Stimulated activated CD8-positive, alpha-beta memory T cell treated with anti-CD3 and anti-CD28 coated beads, Interleukin-12 subunit alpha, Interleukin-12 subunit beta, amount 100 ng/mL, for 4 hours (primary cell): ENCODE data around the gene CARS1.

Experiments
- DNase-seq: peaks from one replicate; pipeline ENCODE4 v3.0.0-alpha.2; 2020; ENCODE audit warnings: low read depth

The CARS1 gene

DNA sequence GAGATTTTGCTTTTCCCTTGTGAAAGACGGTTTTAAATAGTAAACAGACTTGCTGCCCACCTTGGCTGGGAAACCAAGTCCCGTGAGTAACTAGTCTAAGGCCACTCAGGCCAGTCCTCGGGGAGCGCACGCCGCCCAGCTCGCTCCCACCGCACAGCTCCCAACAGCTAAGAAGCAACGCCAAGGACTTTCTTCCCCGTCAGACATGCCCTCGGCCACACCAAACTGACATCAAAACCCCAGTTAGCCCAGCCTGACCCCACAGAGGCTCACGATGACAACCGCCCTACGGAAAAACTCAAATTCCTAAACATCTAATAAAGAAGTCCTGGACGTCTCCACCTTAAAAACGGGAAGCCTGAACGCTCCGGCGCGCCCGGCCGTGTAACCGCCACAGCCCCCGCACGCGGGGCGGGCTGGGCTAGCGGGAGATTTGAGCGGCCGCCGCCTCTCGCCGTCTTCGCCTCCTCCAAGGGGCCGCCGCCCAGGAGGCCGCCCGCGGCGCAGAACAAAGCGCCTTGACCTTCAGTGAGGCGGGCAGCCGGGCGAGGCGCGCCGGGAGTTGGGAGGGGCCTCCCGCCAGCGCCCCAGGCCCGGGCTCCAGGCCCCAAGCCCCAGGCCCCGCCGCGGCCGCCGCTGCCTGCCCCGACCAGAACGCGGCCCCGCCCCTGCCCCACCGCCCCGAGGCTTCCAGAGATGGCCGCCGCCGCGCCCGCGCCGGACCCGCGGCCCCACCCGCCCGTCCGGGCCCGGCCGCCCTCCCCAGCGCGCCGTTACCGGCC is 65.6 kb downstream of the CARS1 start:
- DNase-seq: peak; percentile 39

DNA sequence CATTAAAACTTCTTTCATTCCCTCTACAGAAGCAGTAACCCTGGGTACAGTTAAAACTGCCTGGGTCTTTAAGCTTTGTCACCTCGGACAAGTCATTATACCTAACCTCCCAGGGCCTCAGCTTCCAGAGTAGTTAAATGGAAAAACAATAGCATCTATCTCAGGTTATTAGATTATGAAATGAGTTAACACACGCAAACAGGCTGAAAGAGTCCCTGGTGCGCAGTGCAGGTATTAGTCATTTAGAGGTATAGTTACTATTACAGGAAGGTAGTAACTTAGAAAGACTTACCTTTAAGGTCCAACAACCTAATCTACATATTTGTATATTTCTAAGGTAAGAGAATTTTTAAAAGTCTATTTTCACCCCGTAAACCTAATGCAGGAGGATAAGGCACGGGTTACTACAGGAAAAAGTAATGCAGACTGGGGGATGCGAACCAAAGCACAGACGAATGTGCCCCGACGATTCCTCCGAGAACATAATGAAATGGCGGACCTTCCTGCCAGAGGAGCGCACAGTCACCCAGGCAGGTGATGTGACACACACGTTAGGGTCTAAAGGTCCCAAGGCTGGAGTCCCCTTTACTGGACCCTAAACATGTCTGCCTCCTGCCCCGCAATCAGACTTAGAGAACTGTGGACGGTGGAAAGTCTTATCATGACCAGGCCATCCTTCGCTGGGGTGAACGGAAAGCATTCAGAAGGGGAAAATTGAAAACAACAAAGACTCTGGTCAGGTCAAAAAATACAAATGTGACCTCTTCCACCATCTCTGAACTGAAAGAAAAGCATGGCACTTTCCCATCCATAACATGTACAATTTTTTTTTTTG is 66.4 kb downstream of the CARS1 start:
- DNase-seq: no peak

DNA sequence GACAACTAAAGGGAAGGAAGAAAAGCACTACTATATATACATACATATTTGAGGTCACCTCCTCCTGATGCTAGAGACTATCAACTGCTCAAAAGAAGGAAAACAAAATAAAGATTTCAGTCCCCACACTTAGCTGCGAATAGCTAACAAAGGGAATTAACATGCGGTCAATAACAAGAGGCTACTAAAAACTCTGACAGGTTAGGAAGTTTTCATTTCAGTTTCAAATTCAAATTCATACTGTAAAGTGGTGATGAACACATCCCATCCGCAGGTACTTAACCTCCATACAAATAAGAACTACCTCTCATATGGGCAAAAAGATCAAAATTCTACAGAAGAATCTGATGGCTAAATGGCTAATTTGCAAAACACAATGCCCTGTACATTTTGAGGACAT is 67.7 kb downstream of the CARS1 start:
- no peak for DNase-seq

DNA sequence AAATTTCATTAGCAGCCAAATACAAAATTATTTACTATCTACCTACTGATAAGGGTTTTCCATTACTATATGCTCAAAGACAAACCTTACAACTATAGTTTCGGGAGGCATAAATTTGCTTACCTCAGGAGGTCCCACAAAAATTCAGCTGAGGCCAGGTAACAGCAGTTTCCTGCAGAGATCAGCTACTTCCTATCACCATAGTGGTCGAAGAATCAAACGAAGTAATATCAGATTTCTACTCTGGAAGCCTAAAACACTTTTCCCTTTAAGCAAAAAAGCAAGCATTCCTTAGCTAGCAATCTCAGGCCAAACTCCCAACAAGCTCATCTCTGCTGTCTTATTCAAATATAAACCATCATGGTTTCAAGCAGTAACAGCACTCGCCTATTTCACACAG is 68.2 kb downstream of the CARS1 start:
- no peak for DNase-seq

DNA sequence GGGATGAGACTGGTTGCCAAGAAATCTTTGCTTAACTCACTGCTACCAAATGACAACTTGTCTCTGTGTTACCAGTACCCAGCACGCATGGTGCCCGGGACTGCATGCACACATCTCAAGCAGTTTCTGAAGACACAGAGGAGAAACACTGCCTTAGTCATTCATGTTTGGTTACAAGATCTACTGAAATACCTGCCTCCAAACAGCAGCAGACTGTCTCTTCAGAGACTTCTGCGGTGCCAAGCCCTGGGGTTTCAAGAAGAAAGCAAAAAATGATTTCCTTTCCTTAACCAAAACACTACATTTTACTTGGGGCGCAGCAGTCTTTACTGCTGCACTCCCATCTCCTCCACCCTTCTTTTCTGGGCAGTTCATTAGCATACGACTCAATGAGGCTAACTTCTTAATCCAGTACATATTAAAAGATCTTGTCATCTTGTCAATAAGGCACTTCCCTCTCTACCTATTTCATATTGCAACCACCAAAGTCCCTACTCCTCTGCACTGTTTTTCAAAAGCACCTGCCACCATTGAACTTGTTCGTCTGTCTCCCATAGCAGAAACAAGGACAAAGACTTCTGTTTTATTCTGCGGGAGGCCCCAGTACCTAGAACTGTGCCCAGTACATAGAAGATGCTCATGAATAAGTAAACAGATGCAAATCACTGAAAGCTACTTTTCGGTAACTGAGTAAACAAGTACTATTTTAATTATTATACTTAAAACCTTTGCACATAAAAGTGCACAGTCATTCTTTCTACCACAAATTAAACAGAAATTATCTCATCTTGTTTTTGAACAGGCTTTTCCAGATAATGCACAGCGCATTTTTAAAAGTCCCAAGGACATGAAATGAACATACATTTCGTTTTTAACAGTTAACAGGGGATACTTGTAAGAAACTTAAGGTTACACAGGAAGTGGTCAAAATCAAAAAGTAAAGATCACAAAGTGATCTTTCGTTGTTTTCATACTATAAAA is 69.1 kb downstream of the CARS1 start:
- DNase-seq: no peak

DNA sequence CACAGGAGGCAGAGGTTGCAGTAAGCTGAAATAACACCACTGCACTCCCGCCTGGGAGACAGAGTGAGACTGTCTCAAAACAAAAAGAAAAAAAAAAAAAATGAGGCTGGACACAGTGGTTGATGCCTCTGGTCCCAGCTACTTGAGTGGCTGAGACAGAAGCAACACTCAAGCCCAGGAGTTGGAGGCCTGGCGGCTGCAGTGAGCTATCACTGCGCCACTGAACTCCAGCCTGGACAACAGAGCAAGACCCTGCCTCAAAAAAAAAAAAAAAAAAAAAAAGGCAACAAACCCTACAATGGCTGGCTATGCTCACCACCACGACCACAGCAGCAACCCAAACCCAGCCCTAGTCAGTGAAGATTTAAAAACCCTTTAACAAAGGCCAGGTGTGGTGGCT is 73.3 kb downstream of the CARS1 start:
- DNase-seq: no peak

DNA sequence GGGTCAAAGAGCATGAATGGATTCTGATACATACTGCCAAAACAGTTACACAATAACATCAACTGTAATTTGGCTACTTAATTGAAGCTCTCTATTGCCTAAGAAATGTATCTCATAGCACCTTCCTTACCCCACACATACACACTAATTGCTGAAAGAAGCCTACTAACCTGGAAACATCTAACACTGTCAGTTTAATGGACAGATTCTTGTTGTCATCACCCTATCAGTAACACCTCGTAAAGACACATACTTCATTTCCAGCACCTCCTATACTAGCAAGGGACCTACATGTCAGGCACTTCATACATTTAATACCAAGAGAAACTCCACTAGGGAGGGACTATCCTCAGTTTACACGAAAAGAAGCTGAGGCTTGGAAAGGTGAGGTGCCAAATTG is 75.0 kb downstream of the CARS1 start:
- DNase-seq: no peak

DNA sequence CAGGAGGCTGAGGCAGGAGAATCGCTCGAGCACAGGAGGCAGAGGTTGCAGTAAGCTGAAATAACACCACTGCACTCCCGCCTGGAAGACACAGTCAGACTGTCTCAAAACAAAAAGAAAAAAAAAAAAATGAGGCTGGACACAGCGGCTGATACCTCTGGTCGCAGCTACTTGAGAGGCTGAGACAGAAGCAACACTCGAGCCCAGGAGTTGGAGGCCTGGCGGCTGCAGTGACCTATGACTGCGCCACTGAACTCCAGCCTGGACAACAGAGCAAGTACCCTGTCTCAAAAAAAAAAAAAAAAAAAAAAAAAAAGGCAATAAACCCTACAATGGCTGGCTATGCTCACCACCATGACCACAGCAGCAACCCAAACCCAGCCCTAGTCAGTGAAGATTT is 76.1 kb downstream of the CARS1 start:
- no peak for DNase-seq

DNA sequence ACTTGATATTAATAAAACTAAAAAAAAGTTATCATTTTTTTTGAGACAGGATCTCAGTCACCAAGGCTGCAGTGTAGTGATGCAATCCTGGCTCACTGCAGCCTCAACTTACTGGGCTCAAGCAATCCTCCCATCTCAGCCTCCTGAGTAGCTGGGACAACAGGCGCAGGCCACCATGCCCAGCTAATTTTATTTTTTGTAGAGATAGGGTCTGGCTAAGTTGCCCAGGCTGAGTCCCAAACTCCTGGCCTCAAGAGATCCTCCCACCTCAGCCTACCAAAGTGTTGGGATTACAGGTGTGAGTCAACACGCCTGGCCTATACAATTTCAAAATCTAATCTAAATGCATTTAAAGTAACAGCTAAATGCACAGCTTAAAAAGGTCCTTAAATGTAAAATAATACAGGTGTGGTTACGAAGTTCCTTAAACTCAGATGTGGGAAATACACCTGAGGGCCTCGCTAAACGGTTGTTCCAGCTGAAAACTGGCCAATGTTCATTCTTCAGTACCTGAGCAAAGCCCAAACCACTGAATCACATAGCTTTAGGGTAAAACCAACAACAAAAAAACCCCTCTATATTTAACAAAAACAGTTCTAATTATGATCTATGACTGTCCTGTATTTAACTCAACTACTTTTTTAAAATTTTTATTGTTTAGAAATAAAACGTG is 76.9 kb downstream of the CARS1 start:
- DNase-seq: no peak

DNA sequence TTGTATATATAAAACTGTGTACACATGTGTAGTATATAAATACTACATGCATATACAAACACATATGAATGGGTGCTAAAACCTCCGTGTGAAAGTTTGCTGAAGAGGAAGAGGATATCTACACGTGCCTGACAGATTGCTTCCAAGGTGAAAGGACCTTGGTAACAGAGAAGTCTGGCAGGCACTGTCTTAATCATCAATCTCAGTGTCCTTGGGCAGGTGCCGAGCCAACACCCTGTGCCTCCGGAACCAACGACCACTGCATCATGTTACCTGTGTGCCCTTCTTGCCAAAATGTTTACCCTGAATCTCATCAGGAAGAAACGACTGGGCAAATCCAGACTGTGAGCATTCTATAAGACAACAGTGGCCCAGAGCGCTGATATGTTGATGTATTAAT is 80.1 kb downstream of the CARS1 start:
- DNase-seq: no peak

DNA sequence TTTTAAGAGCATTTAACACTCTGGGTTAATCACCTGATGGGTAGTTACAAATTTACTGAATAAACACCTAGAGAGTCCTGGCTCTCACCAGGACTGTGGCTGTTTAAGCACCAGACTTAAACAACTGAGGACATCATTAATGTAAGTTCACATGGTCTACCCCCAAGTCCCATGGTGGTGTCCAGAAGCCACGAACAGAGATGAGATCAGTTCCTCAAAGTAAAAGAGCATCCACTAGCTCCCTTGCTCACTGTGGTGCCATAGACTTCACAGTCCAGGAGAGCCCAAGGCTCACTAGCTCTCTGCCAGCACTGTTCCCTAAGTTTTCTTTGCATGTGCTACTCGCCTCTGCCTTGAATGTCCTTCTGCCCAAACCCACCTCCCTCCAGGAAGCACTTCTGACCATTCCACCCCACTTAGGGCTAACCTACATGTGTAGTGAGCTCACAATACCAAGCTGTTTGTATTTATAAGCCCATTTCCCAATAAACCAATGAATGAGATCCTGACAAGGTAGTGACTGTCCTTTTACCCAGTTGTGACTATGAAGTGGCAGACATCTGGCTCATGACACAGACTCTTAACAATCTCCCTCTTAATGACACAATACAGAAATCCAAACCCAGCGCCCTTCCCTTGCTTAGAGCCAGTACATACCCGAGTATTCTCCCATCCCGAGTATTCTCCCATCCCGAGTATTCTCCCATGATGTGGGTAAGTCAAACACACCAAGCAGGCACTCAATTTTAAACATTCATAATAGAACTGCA is 80.7 kb downstream of the CARS1 start:
- DNase-seq: no peak

DNA sequence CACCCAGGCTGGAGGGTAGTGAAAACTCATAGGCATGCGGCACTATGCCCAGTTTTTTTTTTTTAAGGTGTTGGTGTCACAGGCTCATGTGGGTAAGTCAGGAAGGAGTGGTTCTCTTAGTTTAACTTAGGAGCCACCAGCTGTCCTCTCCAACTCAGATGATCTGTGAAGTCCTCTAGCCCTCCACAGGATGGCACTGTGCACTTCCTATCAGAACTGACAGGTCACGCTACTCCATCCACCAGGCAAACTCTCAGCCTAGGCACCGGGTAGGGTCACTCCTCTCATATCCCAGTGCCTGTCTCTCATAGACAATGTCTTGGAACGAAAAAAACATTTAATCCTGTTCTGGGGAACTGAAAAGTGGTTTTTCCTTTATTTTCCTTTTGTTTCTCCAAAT is 81.6 kb downstream of the CARS1 start:
- no peak for DNase-seq

DNA sequence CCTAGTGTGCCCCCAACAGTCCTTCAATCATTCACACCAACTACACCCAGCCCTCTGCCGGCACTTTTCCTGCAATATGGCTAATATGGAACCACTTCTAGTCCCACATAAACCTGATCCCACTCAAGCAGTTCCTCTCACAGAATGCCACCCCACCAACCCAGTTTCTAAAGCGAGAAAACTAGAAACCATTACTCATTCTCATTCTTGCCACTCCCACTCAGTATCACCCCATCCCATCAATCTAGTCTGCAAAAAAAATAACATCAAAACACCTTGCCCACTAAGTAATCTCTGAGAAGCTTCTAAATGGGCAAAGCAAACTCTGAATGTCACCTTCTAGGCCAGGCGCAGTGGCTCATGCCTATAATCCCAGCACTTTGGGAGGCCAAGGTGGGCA is 83.0 kb downstream of the CARS1 start:
- DNase-seq: no peak

DNA sequence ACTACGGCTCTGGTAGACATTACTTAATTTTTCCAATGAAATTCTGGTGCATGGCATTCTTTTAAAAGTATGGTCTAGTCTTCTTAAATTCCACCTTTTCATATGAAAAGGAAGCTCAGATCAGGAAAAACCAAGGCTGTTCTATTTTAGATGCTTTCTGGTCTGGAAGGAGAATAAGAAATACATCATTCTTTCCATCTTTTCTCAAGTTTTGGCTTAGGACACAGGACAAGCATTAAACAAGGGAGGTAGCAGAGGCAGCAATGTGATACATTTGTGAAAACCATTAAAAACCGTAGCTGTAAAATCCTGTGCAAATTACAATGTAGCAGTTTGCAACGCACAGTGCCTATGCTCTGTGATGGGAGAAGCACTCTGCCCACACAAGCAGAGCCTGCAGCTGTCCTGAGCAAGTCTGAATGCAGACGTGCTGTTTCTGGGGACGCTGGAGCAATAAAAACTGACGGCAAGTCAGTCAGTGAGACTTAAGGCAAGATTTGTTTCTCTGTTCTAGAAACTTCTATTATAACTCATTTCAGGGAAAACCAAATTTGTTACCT is 88.8 kb downstream of the CARS1 start:
- no peak for DNase-seq

DNA sequence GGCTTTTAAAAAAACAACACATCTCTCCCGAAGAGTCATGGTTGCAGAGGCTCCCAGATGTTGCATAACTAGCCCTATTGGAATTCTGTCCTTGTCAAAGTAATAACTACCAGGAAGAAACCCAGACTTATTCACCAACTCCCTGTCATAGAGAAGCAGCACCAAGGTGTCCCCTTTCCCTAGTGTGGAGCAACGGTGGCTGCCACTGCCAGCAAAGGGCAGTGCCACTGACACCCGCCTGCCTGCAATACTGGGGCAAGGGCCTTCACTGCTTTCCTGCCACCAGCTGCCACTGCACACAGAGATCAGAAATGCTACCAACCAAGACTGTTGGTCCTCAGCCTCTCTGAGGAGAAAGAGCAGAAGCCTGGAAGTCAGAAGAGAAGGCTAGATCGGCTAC is 92.4 kb downstream of the CARS1 start:
- no peak for DNase-seq

DNA sequence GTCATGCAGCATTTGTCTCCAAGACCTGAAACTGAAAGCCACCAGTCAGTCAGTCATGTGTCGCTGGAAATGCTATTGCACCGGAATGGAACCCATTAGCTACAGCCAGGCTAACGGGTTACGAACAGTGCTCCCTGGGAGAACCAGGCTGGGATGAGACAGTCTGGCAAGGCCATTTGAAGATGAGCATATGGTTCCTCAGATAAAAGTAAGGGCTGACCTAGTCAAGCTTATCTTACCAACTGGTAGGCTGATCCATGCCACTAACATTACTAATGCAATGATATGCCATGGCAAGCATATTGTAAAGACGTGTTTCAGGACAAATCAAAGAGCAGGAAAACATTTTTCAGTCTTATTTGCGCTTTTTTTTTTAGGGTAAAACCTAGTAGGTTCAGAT is 93.5 kb downstream of the CARS1 start:
- no peak for DNase-seq

DNA sequence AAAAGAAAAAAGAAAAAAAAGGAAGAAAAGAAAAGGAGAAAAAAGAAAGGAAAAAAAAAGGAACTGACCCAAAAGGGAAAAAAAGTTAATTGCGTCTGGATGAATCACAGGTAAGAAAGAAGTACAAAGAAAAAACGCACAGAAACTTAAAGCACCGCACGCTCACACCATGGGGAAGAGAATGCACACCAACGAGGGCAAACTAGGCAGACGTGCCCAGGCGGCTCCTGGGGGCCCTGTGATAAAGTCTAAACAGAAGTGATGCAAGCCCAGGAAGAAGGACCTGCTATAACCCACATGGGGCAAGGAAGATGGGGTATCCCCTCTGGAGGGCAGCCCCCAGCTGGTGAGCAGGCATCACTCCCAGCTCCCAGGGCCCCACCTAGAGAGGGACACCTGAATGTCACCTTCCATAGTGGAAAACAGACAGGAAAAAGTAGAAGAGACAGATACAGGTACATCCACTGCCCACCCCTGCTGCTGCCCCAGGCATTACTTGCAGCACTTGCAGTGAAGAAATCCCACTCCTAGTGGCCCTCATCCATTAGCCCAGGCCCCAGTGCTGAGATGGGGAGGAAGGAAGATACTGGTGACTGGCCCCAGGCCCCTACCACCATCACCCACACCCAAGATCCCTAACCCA is 94.0 kb downstream of the CARS1 start:
- DNase-seq: no peak

DNA sequence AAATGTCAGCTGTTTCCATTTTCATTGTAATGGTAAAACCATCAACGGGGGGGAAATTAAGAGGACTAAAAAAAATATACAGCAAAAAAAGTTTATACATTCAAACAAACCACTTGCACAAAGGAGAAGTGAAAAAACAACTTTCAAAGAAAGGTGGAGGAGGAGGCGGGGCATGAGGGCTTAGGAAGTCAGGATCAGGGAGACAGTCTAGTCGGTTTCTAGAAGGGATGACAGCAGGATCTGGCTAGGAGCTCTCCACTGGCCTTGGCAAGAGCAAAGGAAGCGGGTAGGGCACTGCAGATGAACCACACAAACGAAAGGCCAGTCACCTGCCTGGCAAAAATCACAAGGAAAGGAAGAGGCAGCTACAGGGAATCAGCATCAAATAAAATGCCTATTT is 96.1 kb downstream of the CARS1 start:
- no peak for DNase-seq

DNA sequence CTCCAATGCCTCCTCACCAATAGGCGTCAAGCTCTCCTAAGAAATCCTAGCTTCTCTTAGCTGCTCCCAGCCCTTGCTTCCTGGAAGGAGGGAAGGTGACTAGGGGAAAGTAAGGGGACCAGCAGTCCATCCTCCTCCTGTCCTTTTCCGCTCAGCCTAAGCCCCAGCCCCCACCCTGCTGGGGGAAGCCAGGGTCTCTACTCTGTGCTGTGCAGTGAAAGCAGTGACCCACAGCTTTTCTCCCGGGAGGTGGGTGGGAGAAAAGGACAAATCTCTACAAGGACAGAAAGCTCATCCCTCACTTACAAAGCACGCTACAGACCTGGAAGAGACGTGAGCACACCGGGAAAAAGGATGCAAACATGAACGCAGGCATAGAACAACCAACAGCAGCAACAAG is 97.1 kb downstream of the CARS1 start:
- no peak for DNase-seq

DNA sequence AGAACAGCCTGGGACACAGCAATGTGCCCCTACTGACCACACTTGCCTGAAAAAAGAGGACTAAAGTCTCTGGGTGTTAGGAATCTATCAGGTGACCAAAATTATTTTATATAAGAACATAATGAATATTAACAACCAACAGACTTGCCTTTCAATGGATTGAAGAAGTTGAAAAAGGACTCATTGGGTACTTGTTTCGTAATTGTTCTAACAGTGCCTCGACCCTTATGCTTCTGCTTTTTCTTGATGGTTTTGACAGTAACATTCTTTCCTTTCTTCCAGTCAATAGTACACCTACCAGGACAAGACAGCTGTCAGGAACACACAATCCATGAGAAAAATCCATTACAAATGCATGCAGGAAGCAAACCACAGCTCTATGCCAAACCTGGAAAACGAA is 99.0 kb downstream of the CARS1 start:
- no peak for DNase-seq
